GM18520 (cell line): ENCODE data around the gene MINDY3.
"Not testable (repeated sequence)": the region's sequence is repeated elsewhere in the genome, so short reads cannot be mapped to it uniquely, and the experiment has no call there.

Source experiments
- ATAC-seq: cut with Tn5 transposase; IDR thresholded peaks from one replicate; pipeline ENCODE4 v1.9.1; 2021; ENCODE audit not compliant: unreplicated experiment

MINDY3 gene

DNA sequence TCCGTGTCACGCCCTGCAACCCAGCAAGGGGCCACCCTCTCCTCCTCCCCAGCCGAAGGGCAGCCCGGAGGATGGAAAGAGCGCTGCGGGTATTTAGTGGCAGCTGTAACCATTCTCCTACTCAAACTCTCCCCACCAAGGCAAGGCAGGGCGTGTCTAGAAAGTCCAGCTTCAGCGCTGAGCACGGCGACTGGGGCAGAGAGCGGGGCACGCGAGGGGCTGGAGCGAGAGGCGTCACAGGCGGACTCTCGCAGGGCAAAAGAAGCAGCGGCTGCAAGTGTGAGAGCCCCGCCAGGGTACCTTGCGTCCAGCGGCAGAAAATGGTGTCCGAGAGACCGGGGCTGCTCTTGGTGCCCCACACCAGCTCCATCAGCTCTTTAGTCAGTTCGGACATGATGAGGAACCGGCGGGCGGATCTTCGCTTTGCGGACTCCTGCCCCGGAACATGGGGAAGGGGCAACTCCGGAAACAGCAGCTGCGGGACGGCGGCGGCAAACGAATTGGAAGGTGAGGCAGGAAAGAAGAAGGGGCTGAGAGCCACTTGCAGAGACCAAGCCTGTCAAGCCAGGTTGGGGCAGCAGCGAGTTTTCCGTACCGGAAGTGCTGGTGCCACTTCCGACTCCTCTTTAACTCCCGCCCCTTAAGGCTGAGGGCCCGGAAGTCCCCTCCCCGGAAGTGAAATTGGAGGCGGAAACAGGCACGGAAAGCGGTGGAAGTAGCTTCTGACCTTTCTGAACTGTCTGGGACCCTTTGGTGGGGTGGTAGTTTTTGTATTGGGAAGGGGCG lies at the start of gene MINDY3:
MINDY3 (minus strand) TSS at position 602 of the 786 bp plus-strand sequence; CDS start at position 394, 208 bp downstream.
- peak; percentile 71 for ATAC-seq

DNA sequence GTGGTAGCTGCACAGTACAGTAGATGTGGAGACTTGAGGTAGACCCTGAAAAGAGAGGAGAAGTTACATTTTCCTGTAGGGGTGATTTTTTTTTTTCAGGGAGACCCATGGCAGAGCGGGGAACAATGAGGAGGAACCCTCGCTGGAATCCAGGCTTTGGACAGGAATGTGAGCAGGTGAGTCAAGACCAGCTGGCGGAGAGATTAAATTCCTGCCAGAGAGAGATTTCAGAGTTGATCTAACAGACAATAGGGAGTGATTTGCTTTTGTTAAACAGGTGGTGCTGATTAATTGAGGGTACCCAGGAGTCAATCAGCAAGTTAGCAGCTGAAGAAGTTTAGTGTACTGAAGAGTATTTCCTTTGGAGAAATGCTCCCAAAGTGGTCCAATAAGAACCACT lies 41.6 kb upstream of the MINDY3 start:
- no peak for ATAC-seq

DNA sequence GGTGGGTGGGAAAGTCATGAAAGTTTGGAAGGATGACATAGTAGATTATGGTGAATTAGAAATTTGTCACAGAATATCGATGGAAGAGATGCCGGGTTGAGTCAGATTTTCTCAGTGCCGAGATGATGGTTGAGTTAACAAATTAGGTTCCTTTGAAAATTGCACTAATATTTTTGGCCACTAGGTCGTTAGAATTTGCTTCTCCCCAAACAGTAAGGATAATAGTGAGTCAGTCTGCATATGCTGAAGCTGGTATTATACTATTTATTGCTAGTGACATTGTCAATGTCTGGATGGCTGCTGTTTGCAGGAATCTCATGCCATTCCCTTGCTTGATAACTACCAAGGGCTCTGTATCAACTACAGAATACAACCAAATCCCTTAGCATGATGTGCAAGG lies 37.7 kb upstream of the MINDY3 start:
- no peak for ATAC-seq

DNA sequence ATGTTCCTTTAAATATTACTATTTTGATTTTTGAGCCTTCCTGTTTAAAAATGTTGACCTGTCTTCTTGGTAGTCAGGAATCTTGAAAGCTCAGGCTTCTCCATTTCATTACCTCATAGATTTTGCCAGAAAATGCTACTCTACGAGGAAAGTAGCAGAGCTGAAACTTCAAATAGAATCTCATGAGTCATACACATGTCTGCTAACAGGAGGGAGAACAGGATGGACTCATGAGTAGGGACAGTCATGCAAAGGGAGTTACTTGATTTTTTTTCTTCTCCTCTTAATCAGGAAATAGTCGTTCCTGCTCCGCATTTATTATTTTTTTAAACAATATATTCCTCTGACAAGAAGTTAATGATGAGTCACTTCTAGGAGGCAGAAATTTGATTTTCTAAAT lies 37.0 kb upstream of the MINDY3 start:
- no peak for ATAC-seq

DNA sequence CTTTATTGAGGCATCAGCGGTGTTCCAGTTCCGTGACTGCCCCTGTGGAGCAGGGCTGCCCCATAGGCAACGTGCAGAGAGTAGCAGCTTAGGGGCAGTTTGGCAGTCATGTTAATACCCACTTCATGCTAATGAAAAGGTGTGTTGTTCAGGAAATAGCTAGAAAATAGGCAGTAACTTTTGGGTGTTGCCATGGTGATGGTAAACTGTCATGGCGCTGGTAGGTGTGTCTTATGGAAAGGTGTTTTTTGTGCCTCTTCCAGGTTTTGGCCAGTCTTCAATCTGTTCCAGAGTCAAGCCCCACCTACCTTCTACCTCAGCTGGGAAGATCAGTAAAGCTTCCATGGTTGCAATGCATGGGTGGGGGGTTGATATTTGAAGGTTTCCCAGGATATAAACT lies 36.3 kb upstream of the MINDY3 start:
- ATAC-seq = no peak

DNA sequence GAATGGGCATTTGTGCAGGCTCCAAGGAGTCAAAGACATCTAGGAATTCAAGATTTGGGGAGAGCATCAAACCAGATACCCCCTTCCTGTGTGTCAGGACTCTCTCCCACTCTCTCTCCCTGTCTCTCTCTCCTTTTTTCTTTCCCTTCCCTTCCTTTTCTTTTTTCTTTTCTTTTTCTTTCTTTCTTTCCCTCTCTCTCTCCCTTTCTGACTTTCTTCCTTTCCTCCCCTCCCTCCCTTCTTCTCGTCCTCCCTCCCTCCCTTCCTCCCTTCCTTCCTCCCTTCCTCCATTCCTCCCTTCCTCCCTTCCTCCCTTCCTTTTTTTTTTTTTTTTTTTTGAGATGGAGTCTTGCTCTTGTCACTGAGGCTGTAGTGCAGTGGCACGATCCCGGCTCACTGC lies 24.1 kb upstream of the MINDY3 start:
- ATAC-seq = no peak

DNA sequence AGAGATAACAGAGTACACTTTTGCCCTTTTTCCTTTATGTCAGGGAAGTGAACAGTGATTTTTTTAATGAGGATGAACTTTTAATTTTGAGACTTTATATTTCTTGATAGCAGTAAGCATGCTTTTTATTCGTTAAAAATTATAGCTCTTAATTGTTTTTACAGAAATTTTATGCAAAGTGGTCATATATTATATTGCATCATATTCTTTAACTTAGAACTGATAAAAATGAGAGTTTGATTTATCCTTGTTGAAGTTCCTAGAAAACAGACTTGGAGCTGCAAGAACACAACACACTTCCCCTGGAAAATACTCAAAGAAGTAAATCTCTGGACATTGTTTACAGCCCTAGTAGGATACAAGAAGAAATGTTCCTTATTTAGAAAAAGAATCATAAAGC lies 21.2 kb upstream of the MINDY3 start:
- no peak for ATAC-seq

DNA sequence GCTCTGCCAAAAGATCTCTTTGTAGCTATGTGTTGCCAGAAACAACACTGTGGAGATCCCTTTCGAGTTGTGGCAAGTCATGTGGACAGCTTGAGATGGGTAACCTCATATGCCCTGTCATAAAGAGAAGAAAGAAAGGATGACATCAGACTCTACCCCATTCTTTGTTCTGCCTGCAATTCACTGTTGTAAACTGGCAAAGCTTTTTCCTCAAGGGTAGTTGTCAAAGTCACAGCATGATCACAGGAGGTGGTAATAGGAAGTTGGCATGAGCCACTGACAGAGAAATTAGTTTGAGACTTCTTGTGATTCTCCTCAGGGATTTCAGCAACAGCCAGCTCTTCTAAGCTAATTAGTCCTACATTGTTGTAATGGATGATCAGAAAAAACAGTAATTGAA lies 19.4 kb upstream of the MINDY3 start:
- no peak for ATAC-seq

DNA sequence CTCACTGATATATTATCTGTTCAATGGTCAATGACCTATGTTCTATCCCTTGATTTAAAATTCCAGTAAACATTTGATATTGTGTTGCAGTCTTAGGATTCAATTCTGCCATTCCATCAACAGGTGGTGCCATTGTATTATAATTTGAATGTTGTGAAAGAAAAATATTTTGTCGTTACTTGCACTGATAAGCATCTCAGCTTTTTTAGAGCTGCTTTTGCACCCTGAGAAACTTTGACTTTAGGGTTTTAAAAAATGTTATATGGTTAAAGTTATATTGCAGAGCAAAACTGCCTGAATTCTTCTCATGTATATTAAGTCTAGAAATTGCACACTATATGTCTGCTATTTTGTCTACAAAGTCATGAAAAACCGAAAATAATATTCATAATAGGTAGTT lies 18.8 kb upstream of the MINDY3 start:
- no peak for ATAC-seq

DNA sequence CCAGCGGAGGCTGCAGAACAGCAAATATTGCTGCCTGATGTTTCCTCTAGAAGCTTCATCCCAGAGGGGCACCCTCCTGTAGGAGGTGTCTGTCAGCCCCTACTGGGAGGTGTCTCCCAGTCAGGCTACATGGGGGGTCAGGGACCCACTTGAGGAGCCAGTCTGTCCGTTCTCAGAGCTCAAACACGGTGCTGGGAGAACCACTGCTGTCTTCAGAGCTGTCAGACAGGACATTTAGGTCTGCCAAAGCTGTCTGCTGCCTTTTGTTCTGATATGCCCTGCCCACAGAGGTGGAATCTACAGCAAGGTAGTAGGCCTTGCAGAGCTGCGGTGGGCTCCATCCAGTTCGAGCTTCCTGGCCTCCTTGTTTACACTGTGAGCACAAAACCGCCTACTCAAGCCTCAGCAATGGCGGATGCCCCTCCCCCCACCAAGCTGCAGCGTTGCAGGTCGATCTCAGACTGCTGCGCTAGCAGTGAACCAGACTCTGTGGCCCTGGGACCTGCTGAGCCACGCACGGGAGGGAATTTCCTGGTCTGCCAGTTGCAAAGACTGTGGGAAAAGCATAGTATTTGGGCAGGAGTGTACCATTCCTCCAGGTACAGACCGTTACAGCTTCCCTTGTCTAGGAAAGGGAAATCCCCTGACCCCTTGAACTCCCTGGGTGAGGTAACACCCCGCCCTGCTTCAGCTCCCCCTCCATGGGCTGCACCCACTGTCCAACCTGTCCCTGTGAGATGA lies 17.7 kb upstream of the MINDY3 start:
- no peak for ATAC-seq

DNA sequence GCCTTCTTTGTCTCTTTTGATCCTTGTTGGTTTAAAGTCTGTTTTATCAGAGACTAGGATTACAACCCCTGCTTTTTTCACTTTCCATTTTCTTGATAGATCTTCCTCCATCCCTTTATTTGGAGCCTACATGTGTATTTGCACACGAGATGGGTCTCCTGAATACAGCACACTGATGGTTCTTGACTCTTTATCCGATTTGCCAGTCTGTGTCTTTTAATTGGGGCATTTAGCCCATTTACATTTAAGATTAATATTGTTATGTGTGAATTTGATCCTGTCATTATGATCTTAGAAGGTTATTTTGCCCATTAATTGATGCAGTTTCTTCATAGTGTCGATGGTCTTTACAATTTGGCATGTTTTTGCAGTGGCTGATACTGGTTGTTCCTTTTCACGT lies 16.0 kb upstream of the MINDY3 start:
- not testable (repeated sequence) for ATAC-seq

DNA sequence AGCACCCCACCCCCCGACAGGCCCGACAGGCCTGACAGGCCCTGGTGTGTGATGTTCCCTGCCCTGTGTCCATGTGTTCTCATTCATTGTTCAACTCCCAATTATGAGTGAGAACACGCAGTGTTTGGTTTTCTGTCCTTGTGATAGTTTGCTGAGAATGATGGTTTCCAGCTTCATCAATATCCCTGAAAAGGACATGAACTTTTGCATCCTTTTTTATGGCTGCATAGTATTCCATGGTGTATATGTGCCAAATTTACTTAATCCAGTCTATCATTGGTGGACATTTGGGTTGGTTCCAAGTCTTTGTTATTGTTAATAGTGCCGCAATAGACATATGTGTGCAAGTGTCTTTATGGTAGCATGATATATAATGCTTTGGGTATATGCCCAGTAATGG lies 12.3 kb upstream of the MINDY3 start:
- not testable (repeated sequence) for ATAC-seq

DNA sequence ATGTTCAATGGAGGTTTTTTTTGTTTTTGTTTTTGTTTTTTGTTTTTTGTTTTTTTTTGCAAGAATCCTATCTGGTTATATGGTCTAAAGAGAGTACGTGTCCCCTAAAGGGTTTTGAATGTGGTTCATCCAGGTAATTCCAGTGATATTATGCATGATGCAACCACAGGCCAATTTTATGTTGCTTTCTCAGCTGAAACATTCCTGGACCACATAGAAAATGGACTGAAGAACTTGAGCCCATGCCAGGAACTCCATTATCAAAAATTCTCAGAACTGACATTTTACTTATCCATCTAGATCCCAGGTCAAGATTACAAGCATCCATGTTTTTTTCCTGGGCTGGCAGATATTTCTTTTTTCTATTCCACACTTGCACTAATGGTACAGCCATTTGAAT lies 11.5 kb upstream of the MINDY3 start:
- ATAC-seq = no peak

DNA sequence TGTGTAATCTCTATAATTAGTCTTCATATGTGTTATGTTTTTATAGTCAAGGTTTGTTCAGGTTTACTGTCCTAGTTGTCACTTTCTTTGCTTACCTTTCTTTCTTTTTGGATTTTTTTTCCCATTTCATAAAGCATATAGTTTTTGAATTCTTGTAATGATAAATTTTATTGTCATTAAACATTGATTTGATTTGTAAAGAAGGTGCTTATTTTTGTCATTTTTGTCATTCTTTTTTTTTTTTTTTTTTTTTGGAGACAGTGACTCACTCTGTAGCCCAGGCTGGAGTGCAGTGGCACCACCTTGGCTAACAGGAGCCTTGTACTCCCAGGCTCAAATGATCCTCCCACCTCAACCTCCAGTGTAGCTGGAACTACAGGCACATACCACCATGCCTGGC lies 9.6 kb upstream of the MINDY3 start:
- no peak for ATAC-seq

DNA sequence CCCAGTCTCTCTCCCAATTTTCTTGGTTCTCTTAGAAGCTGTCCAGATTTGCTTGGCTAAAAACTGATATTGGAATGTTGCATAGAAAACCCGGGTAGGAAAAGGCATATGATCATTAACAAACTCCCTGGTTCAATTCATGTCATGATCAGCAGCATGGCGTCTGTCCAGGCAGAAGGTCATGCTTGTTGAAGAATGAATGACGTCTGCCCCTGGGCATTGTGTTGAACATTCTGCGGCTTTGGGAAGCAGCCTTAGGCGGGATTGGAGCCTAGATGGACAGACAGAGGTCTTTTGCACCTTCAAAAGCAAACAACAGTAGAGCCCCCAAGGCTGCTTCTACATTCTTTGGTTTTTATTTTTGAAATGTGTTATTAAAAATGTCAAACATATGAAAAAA lies 7.7 kb upstream of the MINDY3 start:
- no peak for ATAC-seq

DNA sequence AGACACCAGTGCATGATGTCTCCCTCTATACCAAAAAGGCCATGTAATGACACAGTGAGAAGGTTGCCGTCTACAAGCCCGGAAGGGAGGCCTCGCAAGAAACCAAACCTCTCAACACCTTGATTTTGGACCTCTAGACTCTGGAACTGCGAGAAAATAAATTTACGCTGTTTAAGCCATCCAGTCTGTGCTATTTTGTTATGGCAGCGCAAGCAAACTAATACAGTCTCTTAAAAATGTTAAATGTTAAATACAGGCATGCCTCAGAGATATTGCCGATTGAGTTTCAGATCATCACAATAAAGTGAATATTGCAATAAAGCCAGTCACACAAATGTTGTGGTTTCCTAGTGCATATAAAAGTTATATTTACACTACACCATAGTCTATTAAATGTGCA lies 5.0 kb upstream of the MINDY3 start:
- ATAC-seq = no peak

DNA sequence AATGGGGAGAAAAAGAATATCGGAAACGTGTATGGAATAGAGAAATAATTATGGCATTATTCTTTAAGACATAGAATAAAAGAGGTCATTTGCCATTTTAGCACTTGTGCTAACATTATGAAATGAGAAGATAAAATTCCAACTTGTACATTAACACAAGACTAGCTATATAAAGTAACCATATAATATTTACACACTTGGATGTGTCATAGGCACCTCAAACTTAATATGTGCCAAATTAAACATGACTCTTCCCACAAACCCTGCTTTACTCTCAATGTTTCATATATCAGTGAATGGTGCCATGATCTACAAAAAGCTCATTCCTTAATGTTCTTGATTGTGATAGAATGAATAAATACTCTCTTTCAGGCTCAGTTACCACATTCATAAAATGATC lies 4.1 kb upstream of the MINDY3 start:
- no peak for ATAC-seq

DNA sequence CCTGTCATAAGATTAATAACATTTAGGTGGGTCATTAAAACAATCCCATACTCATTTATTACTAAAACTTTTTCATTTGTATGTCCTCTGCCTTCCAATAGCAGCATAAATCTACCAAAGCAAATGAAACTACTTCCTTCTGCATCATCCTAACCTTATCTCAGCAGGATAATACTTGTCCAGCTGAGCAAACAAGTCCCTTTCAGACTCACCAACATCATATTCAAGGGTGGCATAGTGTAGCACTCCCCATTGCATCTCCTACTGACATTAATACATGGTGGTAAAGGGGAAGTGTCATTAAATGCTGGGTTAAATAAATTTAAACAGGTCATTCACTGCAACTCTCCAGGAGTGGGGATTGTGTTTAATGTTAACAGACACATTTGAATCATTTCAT lies 3.4 kb upstream of the MINDY3 start:
- ATAC-seq = no peak

DNA sequence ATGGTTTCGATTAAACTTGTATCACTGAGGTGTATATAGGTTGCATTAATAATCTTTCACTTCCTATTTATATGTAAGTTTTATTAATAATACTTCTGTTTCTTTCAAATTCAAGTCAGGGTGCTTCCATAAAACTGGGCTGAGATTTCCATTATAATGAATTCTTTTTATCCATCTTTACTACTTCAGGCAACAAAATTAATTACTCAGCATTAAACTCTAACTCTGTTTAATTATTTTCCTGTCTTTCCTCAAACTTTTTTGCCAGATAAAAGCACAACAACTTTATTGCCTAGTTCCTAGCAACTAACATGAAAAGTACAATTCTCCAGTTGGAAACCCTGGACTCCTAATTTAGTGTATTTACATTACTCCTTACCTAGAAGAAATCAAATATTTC lies 3.0 kb upstream of the MINDY3 start:
- no peak for ATAC-seq

DNA sequence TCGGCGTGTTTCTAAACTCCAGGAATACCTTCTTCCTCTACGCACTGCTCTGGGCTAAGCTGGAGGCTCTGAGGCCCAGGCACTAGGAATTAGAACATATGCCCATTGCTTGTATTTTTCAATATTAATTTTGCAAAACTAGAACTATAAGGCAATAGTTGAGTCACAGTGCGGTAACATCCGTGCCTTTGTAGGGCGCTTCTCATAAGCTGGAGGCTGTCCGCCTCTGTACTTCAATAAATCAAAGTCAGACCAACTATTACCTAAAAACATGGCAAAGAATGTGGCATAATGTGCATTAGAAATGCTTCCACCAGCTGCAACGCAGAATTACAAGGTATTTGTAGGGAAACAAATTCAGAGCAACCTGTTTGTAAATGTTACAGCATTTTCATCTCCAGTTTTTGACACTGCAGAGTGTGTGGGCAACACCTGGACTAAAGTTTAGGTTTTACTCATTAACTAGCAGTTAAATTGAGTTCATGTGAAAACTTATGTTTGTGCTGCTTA lies 440 bp upstream of the MINDY3 start:
- ATAC-seq = no peak

DNA sequence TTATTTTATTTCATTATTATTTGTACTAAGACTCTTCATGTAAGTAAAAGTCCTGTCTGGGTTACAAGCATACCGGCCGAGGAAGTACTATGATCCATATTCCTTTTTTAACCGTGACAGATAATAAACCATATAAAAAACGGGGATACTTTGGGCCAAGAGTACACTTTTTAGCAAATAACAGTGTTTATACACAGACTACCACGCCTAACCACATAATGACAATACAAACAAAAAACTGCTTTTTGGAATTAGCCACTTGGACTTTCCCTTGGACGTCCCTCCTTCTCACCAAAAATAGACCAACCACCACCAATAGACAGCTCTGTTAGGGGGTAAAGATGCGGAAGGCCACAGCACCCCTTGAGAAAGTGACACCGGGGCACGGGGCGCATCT lies 800 bp downstream of the MINDY3 start:
- ATAC-seq = peak; percentile 51

DNA sequence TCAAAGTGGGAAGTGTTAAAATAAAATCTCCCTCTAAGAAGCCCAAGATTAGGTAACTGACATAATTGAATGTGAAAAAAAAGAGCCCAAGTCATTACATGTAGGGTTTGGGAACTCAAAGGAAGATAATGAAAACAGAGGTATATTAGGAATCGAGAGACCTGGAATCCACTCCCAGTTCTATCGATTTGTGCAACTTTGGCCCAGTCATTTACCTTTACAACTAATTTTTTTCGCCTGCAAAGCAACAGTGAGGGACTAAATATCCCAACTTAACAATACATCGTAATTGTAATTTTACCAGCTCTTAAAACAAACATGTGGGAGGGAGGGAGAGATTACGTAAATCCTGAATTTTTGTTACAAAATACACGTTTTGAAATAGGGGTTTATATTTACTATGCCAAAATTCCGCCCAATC lies 1.4 kb downstream of the MINDY3 start:
- no peak for ATAC-seq
